Smooth muscle cell (in vitro differentiated cells): ENCODE measurements around the gene ANTKMT. TPM values are rescaled to one million over a fixed set of nuclear protein-coding genes. Genes with fewer than 3 reads are reported as not detected.

Experiments
- DNase-seq: peaks from one replicate; lab custom pipeline; 2025; ENCODE audit not compliant: unreplicated experiment; lab: John Stamatoyannopoulos, UW
- H2AFZ ChIP-seq: fragments of 200-600 bp; sonication (generic); 2 replicates; pipeline ENCODE4 v1.6.0; 2016; ENCODE audit warnings: antibody characterized with exemption, low read depth, mild to moderate bottlenecking
- H3F3A ChIP-seq: fragments of 200-600 bp; sonication (generic); 2 replicates; pipeline ENCODE4 v1.6.0; 2017; ENCODE audit warnings: antibody characterized with exemption, low read depth
- H3K27ac ChIP-seq: fragments of 200-600 bp; sonication (generic); 2 replicates; pipeline ENCODE4 v1.5.1; 2016; ENCODE audit warnings: low read depth, mild to moderate bottlenecking
- H3K27me3 ChIP-seq: fragments of 200-600 bp; sonication (generic); 2 replicates; pipeline ENCODE4 v1.6.1; 2016; ENCODE audit warnings: low read depth, mild to moderate bottlenecking
- H3K36me3 ChIP-seq: fragments of 200-600 bp; sonication (generic); 2 replicates; pipeline ENCODE4 v1.5.1; 2016; ENCODE audit warnings: low read depth
- H3K4me1 ChIP-seq: fragments of 200-600 bp; sonication (generic); 2 replicates; pipeline ENCODE4 v1.5.1; 2016; ENCODE audit warnings: low read depth
- H3K4me2 ChIP-seq: fragments of 200-600 bp; sonication (generic); 2 replicates; pipeline ENCODE4 v1.6.0; 2016; ENCODE audit warnings: mild to moderate bottlenecking
- H3K4me3 ChIP-seq: fragments of 200-600 bp; sonication (generic); 2 replicates; pipeline ENCODE4 v1.5.1; 2016; ENCODE audit warnings: mild to moderate bottlenecking
- H3K79me2 ChIP-seq: fragments of 200-600 bp; sonication (generic); 2 replicates; pipeline ENCODE4 v1.6.0; 2016; ENCODE audit warnings: low read depth, mild to moderate bottlenecking
- H3K9ac ChIP-seq: fragments of 200-600 bp; sonication (generic); 2 replicates; pipeline ENCODE4 v1.6.0; 2016; ENCODE audit warnings: low read depth
- H3K9me3 ChIP-seq: fragments of 200-600 bp; sonication (generic); replicated peaks from 2 replicates; pipeline ENCODE4 v1.5.1; 2016; ENCODE audit warnings: low read depth
- H4K20me1 ChIP-seq: fragments of 200-600 bp; sonication (generic); 2 replicates; pipeline ENCODE4 v1.6.0; 2016; ENCODE audit warnings: low read depth
- CTCF ChIP-seq: fragments of 200-600 bp; sonication (generic); IDR thresholded peaks from 2 replicates; pipeline ENCODE4 v1.5.1; 2017; ENCODE audit warnings: borderline replicate concordance, mild to moderate bottlenecking, antibody characterized with exemption; ENCODE audit not compliant: insufficient read depth, poor library complexity, severe bottlenecking
- WGBS: methylation state at CpG from one replicate; pipeline ENCODE4 v1.1.7; 2016; ENCODE audit warnings: low lambda C conversion rate; 5-methylcytosine and 5-hydroxymethylcytosine counted together
- microRNA counts: library from miRNA; unstranded; fragments of <30 nt; microRNA quantifications from one replicate; lab custom pipeline; 2016
- microRNA-seq: library from miRNA; unstranded; fragments of <30 nt; microRNA quantifications from one replicate; pipeline ENCODE4, GENCODE V29; 2016; ENCODE audit warnings: borderline number of aligned reads
- polyA plus RNA-seq: library from polyadenylated mRNA; unstranded; fragments of >200 nt; fragmentation: Nextera tagmentation; extraction: Ambion mirVana; gene quantifications from 2 replicates; pipeline ENCODE4 v1.2.1, GENCODE V29; 2016
- small RNA-seq: library from RNA; depleted of rRNA; stranded (forward); fragments of <200 nt; gene quantifications from one replicate; pipeline ENCODE3, GENCODE V24; 2014
- total RNA-seq: library from RNA; depleted of rRNA; stranded (reverse); fragments of >200 nt; gene quantifications from 2 replicates; pipeline ENCODE4 v1.2.3, GENCODE V29; 2014

The ANTKMT gene
- total and polyA plus RNA-seq, 2 experiments from 2014 or later, result 15.6 to 39.8 TPM

- Histone ChIP-seq H3K79me2 (no peaks in the 10 kb centered on the region), H4K20me1 (no peaks in the 10 kb centered on the region), H3K4me1 (no peaks in the 10 kb centered on the region), H3K9ac (no peak overlapping the region), H3K4me3 (no peak overlapping the region), H3K4me2 (no peak overlapping the region), H2AFZ (no peak overlapping the region), H3K9me3 (no peaks in the 10 kb centered on the region), H3F3A (no peaks in the 10 kb centered on the region), H3K27ac (no peak overlapping the region), H3K36me3 (no peaks in the 10 kb centered on the region), H3K27me3 (no peaks in the 10 kb centered on the region)
- no peak for TF ChIP-seq CTCF
- no CpG with 5 or more reads among the region's 13 CpGs for WGBS
- DNase-seq, result no peak
Measured at GRCh38 chr16:770411-770810, 49.5 kb downstream of the ANTKMT start.

MicroRNAs encoded within 50 kb of the gene (microRNA counts, 767-probe panel; counts per million panel counts)
- microRNA hsa-miR-662 (lab: Ali Mortazavi, UCI), result 183 counts per million

Small RNAs within 50 kb of the gene (microRNA-seq; reads per million reads assigned to microRNA genes)
- gene MIR662, result not detected

Small RNAs within 50 kb of the gene (small RNA-seq; reads per million reads assigned to genes)
- not detected for gene MIR662

Other genes starting within 250 kb of the ANTKMT start
- 8.6 and 14.7 TPM in 2 replicates for gene CAPN15, start 193.4 kb upstream of the ANTKMT start, total RNA-seq
- gene CAPN15, start 193.4 kb upstream of the ANTKMT start, polyA plus RNA-seq, result 18.7 and 23.6 TPM in 2 replicates
- gene PRR35, start 160.8 kb upstream of the ANTKMT start, total RNA-seq, result not detected in 2 replicates
- not detected in 2 replicates for gene PRR35, start 160.8 kb upstream of the ANTKMT start, polyA plus RNA-seq
- 0.18 and 0.63 TPM in 2 replicates for gene NHLRC4, start 154.1 kb upstream of the ANTKMT start, total RNA-seq
- 0.85 and 2.6 TPM in 2 replicates for gene NHLRC4, start 154.1 kb upstream of the ANTKMT start, polyA plus RNA-seq
- gene PIGQ, start 151.2 kb upstream of the ANTKMT start, total RNA-seq, result 21.0 and 30.1 TPM in 2 replicates
- gene PIGQ, start 151.2 kb upstream of the ANTKMT start, polyA plus RNA-seq, result 45.7 and 51.0 TPM in 2 replicates
- 14.7 and 21.2 TPM in 2 replicates for gene RAB40C, start 131.1 kb upstream of the ANTKMT start, total RNA-seq
- 27.0 and 28.3 TPM in 2 replicates for gene RAB40C, start 131.1 kb upstream of the ANTKMT start, polyA plus RNA-seq
- gene WFIKKN1, start 90.2 kb upstream of the ANTKMT start, total RNA-seq, result 1.5 TPM in 1 of 2 replicates, not detected in the other
- gene WFIKKN1, start 90.2 kb upstream of the ANTKMT start, polyA plus RNA-seq, result 0.77 and 0.83 TPM in 2 replicates
- gene METTL26, start 84.8 kb upstream of the ANTKMT start, total RNA-seq, result 134 and 158 TPM in 2 replicates
- gene METTL26, start 84.8 kb upstream of the ANTKMT start, polyA plus RNA-seq, result 227 and 238 TPM in 2 replicates
- 7.7 and 11.9 TPM in 2 replicates for gene MCRIP2, start 79.3 kb upstream of the ANTKMT start, total RNA-seq
- 34.7 and 45.8 TPM in 2 replicates for gene MCRIP2, start 79.3 kb upstream of the ANTKMT start, polyA plus RNA-seq
- gene WDR90, start 71.8 kb upstream of the ANTKMT start, total RNA-seq, result 6.8 and 8.4 TPM in 2 replicates
- 10.4 and 24.6 TPM in 2 replicates for gene WDR90, start 71.8 kb upstream of the ANTKMT start, polyA plus RNA-seq
- gene RHOT2, start 53.0 kb upstream of the ANTKMT start, total RNA-seq, result 41.4 and 44.5 TPM in 2 replicates
- 148 and 152 TPM in 2 replicates for gene RHOT2, start 53.0 kb upstream of the ANTKMT start, polyA plus RNA-seq
- 2.7 and 4.5 TPM in 2 replicates for gene RHBDL1, start 45.5 kb upstream of the ANTKMT start, total RNA-seq
- 2.6 and 3.7 TPM in 2 replicates for gene RHBDL1, start 45.5 kb upstream of the ANTKMT start, polyA plus RNA-seq
- 93.4 and 99.0 TPM in 2 replicates for gene STUB1, start 40.7 kb upstream of the ANTKMT start, total RNA-seq
- gene STUB1, start 40.7 kb upstream of the ANTKMT start, polyA plus RNA-seq, result 196 and 212 TPM in 2 replicates
- gene JMJD8, start 36.8 kb upstream of the ANTKMT start, total RNA-seq, result 42.9 and 47.9 TPM in 2 replicates
- gene JMJD8, start 36.8 kb upstream of the ANTKMT start, polyA plus RNA-seq, result 92.5 and 95.1 TPM in 2 replicates
- gene WDR24, start 30.7 kb upstream of the ANTKMT start, total RNA-seq, result 4.7 and 10.6 TPM in 2 replicates
- 19.3 and 22.2 TPM in 2 replicates for gene WDR24, start 30.7 kb upstream of the ANTKMT start, polyA plus RNA-seq
- 0.76 TPM in 1 of 2 replicates, not detected in the other for gene FBXL16, start 15.3 kb upstream of the ANTKMT start, total RNA-seq
- 0.17 TPM in 1 of 2 replicates, not detected in the other for gene FBXL16, start 15.3 kb upstream of the ANTKMT start, polyA plus RNA-seq
- 30.6 and 39.6 TPM in 2 replicates for gene METRN, start 6.0 kb upstream of the ANTKMT start, total RNA-seq
- gene METRN, start 6.0 kb upstream of the ANTKMT start, polyA plus RNA-seq, result 170 and 193 TPM in 2 replicates
- gene CCDC78, start 5.3 kb downstream of the ANTKMT start, total RNA-seq, result 2.8 TPM in 1 of 2 replicates, not detected in the other
- gene CCDC78, start 5.3 kb downstream of the ANTKMT start, polyA plus RNA-seq, result 3.4 and 4.7 TPM in 2 replicates
- 3.2 and 15.4 TPM in 2 replicates for gene HAGHL, start 6.0 kb downstream of the ANTKMT start, total RNA-seq
- 23.1 and 24.6 TPM in 2 replicates for gene HAGHL, start 6.0 kb downstream of the ANTKMT start, polyA plus RNA-seq
- 19.7 and 33.5 TPM in 2 replicates for gene CIAO3, start 19.9 kb downstream of the ANTKMT start, total RNA-seq
- gene CIAO3, start 19.9 kb downstream of the ANTKMT start, polyA plus RNA-seq, result 35.6 and 39.6 TPM in 2 replicates
- 0.18 and 3.7 TPM in 2 replicates for gene MSLN, start 39.6 kb downstream of the ANTKMT start, total RNA-seq
- 0.26 and 1.2 TPM in 2 replicates for gene MSLN, start 39.6 kb downstream of the ANTKMT start, polyA plus RNA-seq
- 7.8 and 20.8 TPM in 2 replicates for gene RPUSD1, start 67.2 kb downstream of the ANTKMT start, total RNA-seq
- 20.8 and 27.4 TPM in 2 replicates for gene RPUSD1, start 67.2 kb downstream of the ANTKMT start, polyA plus RNA-seq
- 11.4 and 27.2 TPM in 2 replicates for gene CHTF18, start 67.5 kb downstream of the ANTKMT start, total RNA-seq
- 33.2 and 39.8 TPM in 2 replicates for gene CHTF18, start 67.5 kb downstream of the ANTKMT start, polyA plus RNA-seq
- gene GNG13, start 79.6 kb downstream of the ANTKMT start, total RNA-seq, result not detected in 2 replicates
- not detected in 2 replicates for gene GNG13, start 79.6 kb downstream of the ANTKMT start, polyA plus RNA-seq
- 17.1 and 25.3 TPM in 2 replicates for gene LMF1, start 249.8 kb downstream of the ANTKMT start, total RNA-seq
- gene LMF1, start 249.8 kb downstream of the ANTKMT start, polyA plus RNA-seq, result 29.8 and 33.2 TPM in 2 replicates